Vagina (tissue), 2 donors: ENCODE data around the gene TFAP2C. TPM values are rescaled to one million over a fixed set of nuclear protein-coding genes. Genes with fewer than 3 reads are reported as not detected.

Experiments
- DNase-seq, 2 donors: peaks; one replicate each; pipeline ENCODE4 v3.0.0-alpha.2; 2017; ENCODE audit errors: extremely low spot score in 2 of 2
- H3K27ac ChIP-seq: fragments of 200-600 bp; sonication (generic); one replicate; pipeline ENCODE4 v1.5.1; 2019
- H3K27me3 ChIP-seq: fragments of 200-600 bp; sonication (generic); one replicate; pipeline ENCODE4 v1.5.1; 2019
- H3K36me3 ChIP-seq, 2 donors: fragments of 200-600 bp; sonication (generic); one replicate each; pipeline ENCODE4 v1.5.1; 2017 to 2019
- H3K4me1 ChIP-seq: fragments of 200-600 bp; sonication (generic); one replicate; pipeline ENCODE4 v1.5.1; 2019
- H3K4me3 ChIP-seq, 2 donors: fragments of 200-600 bp; sonication (generic); 1 replicate in 1 of 2; 2 replicates in 1 of 2; pipeline ENCODE4 v1.5.1; 2016 to 2019
- H3K9me3 ChIP-seq: fragments of 200-600 bp; sonication (generic); one replicate; pipeline ENCODE4 v1.5.1; 2019
- CTCF ChIP-seq, 3 experiments: fragments of 450-650 bp in 2 of 3; fragments of 200-600 bp in 1 of 3; sonication (generic) in 1 of 3; IDR thresholded peaks; one replicate each; pipeline ENCODE4 v1.5.1; 2017 to 2019; ENCODE audit warnings: antibody characterized with exemption in 3 of 3, mild to moderate bottlenecking in 2 of 3, moderate library complexity in 2 of 3
- POLR2A ChIP-seq, 2 donors: fragments of 450-650 bp; IDR thresholded peaks; one replicate each; pipeline ENCODE4 v1.6.1; 2017; ENCODE audit warnings: antibody characterized with exemption in 2 of 2, mild to moderate bottlenecking in 2 of 2, moderate library complexity in 2 of 2
- POLR2AphosphoS5 ChIP-seq, 2 donors: sonication (generic); formaldehyde crosslinking; IDR thresholded peaks; one replicate each; pipeline ENCODE4 v1.9.0; 2017; ENCODE audit warnings: antibody characterized with exemption in 2 of 2, mild to moderate bottlenecking in 2 of 2, low read depth in 1 of 2; ENCODE audit not compliant: insufficient read depth in 1 of 2
- intact Hi-C: fragments of 100-400 bp; cut with DNase I; formaldehyde crosslinking; loops from one replicate; pipeline ENCODE4 v1.15.1; 2023
- total RNA-seq: library from RNA; depleted of rRNA; stranded (reverse); fragments of >200 nt; gene quantifications from one replicate; pipeline ENCODE4 v1.2.3, GENCODE V29; 2016

The TFAP2C gene
- total RNA-seq, 1 donor from 2014 or later: 20.6 TPM

GRCh38 chr20:56663660-56664059, 34.6 kb downstream of the TFAP2C start:
- TF ChIP-seq POLR2A (IDR thresholded peaks at IDR 0.05) (no peak), CTCF (IDR thresholded peaks at IDR 0.05) (no peak), POLR2AphosphoS5 (IDR thresholded peaks at IDR 0.05; ENCODE audit: insufficient read depth in 1 of 2, low read depth in 1 of 2) (no peak)
- Histone ChIP-seq H3K27me3 (no peaks in the 10 kb centered on the region), H3K36me3 (no peaks in the 10 kb centered on the region), H3K4me1 (no peaks in the 10 kb centered on the region), H3K27ac (no peak overlapping the region), H3K9me3 (no peaks in the 10 kb centered on the region), H3K4me3 (no peak overlapping the region)
- intact Hi-C loops: no loop called here
- no peak for DNase-seq

GRCh38 chr20:56664796-56665195, 35.7 kb downstream of the TFAP2C start:
- Histone ChIP-seq H3K4me1 (no peaks in the 10 kb centered on the region), H3K36me3 (no peaks in the 10 kb centered on the region), H3K4me3 (no peak overlapping the region), H3K9me3 (no peaks in the 10 kb centered on the region), H3K27me3 (no peaks in the 10 kb centered on the region), H3K27ac (no peak overlapping the region)
- no peak for DNase-seq
- intact Hi-C loops: no loop called here
- TF ChIP-seq POLR2A (IDR thresholded peaks at IDR 0.05): no peak
- TF ChIP-seq CTCF (IDR thresholded peaks at IDR 0.05): no peak
- no peak for TF ChIP-seq POLR2AphosphoS5 (IDR thresholded peaks at IDR 0.05; ENCODE audit: insufficient read depth in 1 of 2, low read depth in 1 of 2)

- no peak overlapping the region for H3K4me3 ChIP-seq
- no peak for DNase-seq
- no peak overlapping the region for H3K27ac ChIP-seq
- no peaks in the 10 kb centered on the region for H3K9me3 ChIP-seq
- no peaks in the 10 kb centered on the region for H3K36me3 ChIP-seq
- TF ChIP-seq POLR2A (IDR thresholded peaks at IDR 0.05): no peak
- TF ChIP-seq CTCF (IDR thresholded peaks at IDR 0.05): no peak
- TF ChIP-seq POLR2AphosphoS5 (IDR thresholded peaks at IDR 0.05; ENCODE audit: insufficient read depth in 1 of 2, low read depth in 1 of 2): no peak
- intact Hi-C loops: no loop called here
- H3K27me3 ChIP-seq: no peaks in the 10 kb centered on the region
- H3K4me1 ChIP-seq: no peaks in the 10 kb centered on the region
Observed at GRCh38 chr20:56665806-56666205, 36.7 kb downstream of the TFAP2C start.

- Histone ChIP-seq H3K4me1 (no peaks in the 10 kb centered on the region), H3K9me3 (no peaks in the 10 kb centered on the region), H3K36me3 (no peaks in the 10 kb centered on the region), H3K27me3 (no peaks in the 10 kb centered on the region), H3K27ac (no peak overlapping the region), H3K4me3 (no peak overlapping the region)
- no peak for TF ChIP-seq CTCF (IDR thresholded peaks at IDR 0.05)
- TF ChIP-seq POLR2AphosphoS5 (IDR thresholded peaks at IDR 0.05; ENCODE audit: insufficient read depth in 1 of 2, low read depth in 1 of 2): no peak
- no peak for TF ChIP-seq POLR2A (IDR thresholded peaks at IDR 0.05)
- intact Hi-C loops: no loop called here
- DNase-seq: no peak
Observed at GRCh38 chr20:56673450-56673849, 44.3 kb downstream of the TFAP2C start.

- Histone ChIP-seq H3K4me1 (no peaks in the 10 kb centered on the region), H3K4me3 (no peak overlapping the region), H3K36me3 (no peaks in the 10 kb centered on the region), H3K9me3 (no peaks in the 10 kb centered on the region), H3K27me3 (no peaks in the 10 kb centered on the region), H3K27ac (no peak overlapping the region)
- TF ChIP-seq CTCF (IDR thresholded peaks at IDR 0.05): no peak
- no peak for TF ChIP-seq POLR2AphosphoS5 (IDR thresholded peaks at IDR 0.05; ENCODE audit: insufficient read depth in 1 of 2, low read depth in 1 of 2)
- TF ChIP-seq POLR2A (IDR thresholded peaks at IDR 0.05): no peak
- DNase-seq: no peak
- intact Hi-C loops: no loop called here
Observed at GRCh38 chr20:56676001-56676400, 46.9 kb downstream of the TFAP2C start.
